Prostate gland (tissue), 2 donors: ENCODE results near the gene GNB3.
A peak's percentile ranks its signal among the peaks of the same experiment; 100 is the strongest.

Experiments used
- POLR2A ChIP-seq: fragments of 450-650 bp; IDR thresholded peaks from one replicate; pipeline ENCODE4 v1.6.1; 2016; ENCODE audit warnings: antibody characterized with exemption, mild to moderate bottlenecking
- POLR2AphosphoS5 ChIP-seq: sonication (generic); formaldehyde crosslinking; IDR thresholded peaks from one replicate; pipeline ENCODE4 v1.6.1; 2017; ENCODE audit warnings: antibody characterized with exemption
- TF ChIP-seq, protein P1 (sequence below), 4 experiments: fragments of 200-600 bp in 2 of 4; fragments of 450-650 bp in 2 of 4; sonication (generic) in 2 of 4; IDR thresholded peaks; 1 replicate in 3 of 4; 2 replicates in 1 of 4; pipeline ENCODE4 v1.5.1; 2016 to 2019; ENCODE audit warnings: antibody characterized with exemption in 4 of 4, mild to moderate bottlenecking in 2 of 4, moderate library complexity in 2 of 4

DNA sequence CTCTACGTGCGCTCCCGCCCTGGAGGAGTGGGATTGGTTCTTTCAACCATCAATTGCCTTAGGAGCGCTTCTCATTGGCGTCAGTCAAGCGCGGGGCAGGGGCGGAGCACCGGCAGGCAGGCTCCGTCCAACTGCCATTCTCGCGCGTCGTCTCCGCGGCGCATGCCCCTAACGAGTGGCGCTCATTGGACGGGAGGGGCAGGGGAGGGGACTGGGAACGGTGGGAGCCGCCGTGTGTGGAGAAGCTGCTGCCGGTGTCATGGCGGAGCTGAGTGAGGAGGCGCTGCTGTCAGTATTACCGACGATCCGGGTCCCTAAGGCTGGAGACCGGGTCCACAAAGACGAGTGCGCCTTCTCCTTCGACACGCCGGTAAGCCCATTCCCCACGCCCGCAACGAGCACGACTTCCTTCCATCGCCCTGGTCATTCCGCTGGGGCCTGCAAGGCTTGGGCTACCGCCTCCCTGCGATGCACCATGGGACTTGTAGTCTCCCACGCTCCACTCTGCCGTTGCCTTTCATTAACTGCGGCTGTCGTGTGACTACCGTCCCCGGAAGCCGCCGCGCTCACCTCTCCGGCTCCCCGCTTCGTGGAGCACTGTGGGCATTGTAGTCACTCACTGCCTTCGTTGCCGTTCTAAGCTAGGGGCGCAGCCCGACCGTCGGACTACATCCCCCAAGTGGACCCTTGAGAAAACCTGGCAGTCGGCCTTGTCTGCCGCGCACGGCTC, 11.4 kb downstream of the GNB3 start, which contains the start of gene USP5:
- TF ChIP-seq, protein P1, sequence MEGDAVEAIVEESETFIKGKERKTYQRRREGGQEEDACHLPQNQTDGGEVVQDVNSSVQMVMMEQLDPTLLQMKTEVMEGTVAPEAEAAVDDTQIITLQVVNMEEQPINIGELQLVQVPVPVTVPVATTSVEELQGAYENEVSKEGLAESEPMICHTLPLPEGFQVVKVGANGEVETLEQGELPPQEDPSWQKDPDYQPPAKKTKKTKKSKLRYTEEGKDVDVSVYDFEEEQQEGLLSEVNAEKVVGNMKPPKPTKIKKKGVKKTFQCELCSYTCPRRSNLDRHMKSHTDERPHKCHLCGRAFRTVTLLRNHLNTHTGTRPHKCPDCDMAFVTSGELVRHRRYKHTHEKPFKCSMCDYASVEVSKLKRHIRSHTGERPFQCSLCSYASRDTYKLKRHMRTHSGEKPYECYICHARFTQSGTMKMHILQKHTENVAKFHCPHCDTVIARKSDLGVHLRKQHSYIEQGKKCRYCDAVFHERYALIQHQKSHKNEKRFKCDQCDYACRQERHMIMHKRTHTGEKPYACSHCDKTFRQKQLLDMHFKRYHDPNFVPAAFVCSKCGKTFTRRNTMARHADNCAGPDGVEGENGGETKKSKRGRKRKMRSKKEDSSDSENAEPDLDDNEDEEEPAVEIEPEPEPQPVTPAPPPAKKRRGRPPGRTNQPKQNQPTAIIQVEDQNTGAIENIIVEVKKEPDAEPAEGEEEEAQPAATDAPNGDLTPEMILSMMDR (IDR thresholded peaks at IDR 0.05), result peak in 2 of 4 experiments; percentile 41 to 42
- TF ChIP-seq POLR2A (peak; percentile 23), POLR2AphosphoS5 (peak; percentile 92)
